Lower leg skin (tissue), 3 donors: ENCODE measurements around the gene CACNB2.

Experiments used
- POLR2A ChIP-seq, 2 donors: fragments of 450-650 bp; IDR thresholded peaks; one replicate each; pipeline ENCODE4 v1.6.1; 2016 to 2017; ENCODE audit warnings: antibody characterized with exemption in 2 of 2, mild to moderate bottlenecking in 1 of 2, moderate library complexity in 1 of 2
- TF ChIP-seq, protein P1 (sequence below), 3 donors: fragments of 450-650 bp; IDR thresholded peaks; one replicate each; pipeline ENCODE4 v1.5.1; 2016; ENCODE audit warnings: antibody characterized with exemption in 3 of 3, mild to moderate bottlenecking in 3 of 3, moderate library complexity in 2 of 3

- no peak for TF ChIP-seq POLR2A (IDR thresholded peaks at IDR 0.05)
- TF ChIP-seq, protein P1, sequence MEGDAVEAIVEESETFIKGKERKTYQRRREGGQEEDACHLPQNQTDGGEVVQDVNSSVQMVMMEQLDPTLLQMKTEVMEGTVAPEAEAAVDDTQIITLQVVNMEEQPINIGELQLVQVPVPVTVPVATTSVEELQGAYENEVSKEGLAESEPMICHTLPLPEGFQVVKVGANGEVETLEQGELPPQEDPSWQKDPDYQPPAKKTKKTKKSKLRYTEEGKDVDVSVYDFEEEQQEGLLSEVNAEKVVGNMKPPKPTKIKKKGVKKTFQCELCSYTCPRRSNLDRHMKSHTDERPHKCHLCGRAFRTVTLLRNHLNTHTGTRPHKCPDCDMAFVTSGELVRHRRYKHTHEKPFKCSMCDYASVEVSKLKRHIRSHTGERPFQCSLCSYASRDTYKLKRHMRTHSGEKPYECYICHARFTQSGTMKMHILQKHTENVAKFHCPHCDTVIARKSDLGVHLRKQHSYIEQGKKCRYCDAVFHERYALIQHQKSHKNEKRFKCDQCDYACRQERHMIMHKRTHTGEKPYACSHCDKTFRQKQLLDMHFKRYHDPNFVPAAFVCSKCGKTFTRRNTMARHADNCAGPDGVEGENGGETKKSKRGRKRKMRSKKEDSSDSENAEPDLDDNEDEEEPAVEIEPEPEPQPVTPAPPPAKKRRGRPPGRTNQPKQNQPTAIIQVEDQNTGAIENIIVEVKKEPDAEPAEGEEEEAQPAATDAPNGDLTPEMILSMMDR (IDR thresholded peaks at IDR 0.05): no peak
These were observed 261.4 kb downstream of the CACNB2 start for GRCh38 chr10:18401416-18402195.
